Measurements from ENCODE around the gene PREX1. TPM values are rescaled to one million over a fixed set of nuclear protein-coding genes. Genes with fewer than 3 reads are reported as not detected.

PREX1 gene
- polyA plus RNA-seq, 12 donors, result 14.1 to 28.3 (median 19.9) TPM; not detected in 1

- DNase-seq, result no peak
Observed at GRCh38 chr20:48826069-48826468, 1.7 kb downstream of the PREX1 start.

- DNase-seq, result no peak
Observed at GRCh38 chr20:48825566-48825920, 2.3 kb downstream of the PREX1 start.

GRCh38 chr20:48824830-48825565 is 2.8 kb downstream of the PREX1 start:
- DNase-seq, result no peak

GRCh38 chr20:48823960-48824498 is 3.8 kb downstream of the PREX1 start:
- no peak for DNase-seq

- DNase-seq, result no peak
Observed at GRCh38 chr20:48823476-48823875, 4.3 kb downstream of the PREX1 start.

GRCh38 chr20:48822879-48823385 is 4.9 kb downstream of the PREX1 start:
- DNase-seq, result no peak

- DNase-seq, result no peak
Observed at GRCh38 chr20:48822178-48822577, 5.6 kb downstream of the PREX1 start.

GRCh38 chr20:48821261-48821920 is 6.4 kb downstream of the PREX1 start:
- no peak for DNase-seq

GRCh38 chr20:48820649-48820973 is 7.2 kb downstream of the PREX1 start:
- DNase-seq, result no peak

GRCh38 chr20:48819821-48820648 is 7.8 kb downstream of the PREX1 start:
- no peak for DNase-seq

GRCh38 chr20:48819089-48819488 is 8.7 kb downstream of the PREX1 start:
- no peak for DNase-seq

- DNase-seq, result no peak
Observed at GRCh38 chr20:48818481-48818987, 9.3 kb downstream of the PREX1 start.

- no peak for DNase-seq
Observed at GRCh38 chr20:48818031-48818370, 9.8 kb downstream of the PREX1 start.

GRCh38 chr20:48817367-48818030 is 10.3 kb downstream of the PREX1 start:
- DNase-seq, result no peak

GRCh38 chr20:48816282-48817205 is 11.3 kb downstream of the PREX1 start:
- no peak for DNase-seq

- DNase-seq, result no peak
Observed at GRCh38 chr20:48815537-48815936, 12.3 kb downstream of the PREX1 start.

- no peak for DNase-seq
Observed at GRCh38 chr20:48814633-48815032, 13.2 kb downstream of the PREX1 start.

- no peak for DNase-seq
Observed at GRCh38 chr20:48813930-48814546, 13.8 kb downstream of the PREX1 start.

- no peak for DNase-seq
Observed at GRCh38 chr20:48813446-48813747, 14.4 kb downstream of the PREX1 start.

Measured in muscle of arm (tissue), 12 donors.